DOHH2 (cell line): ENCODE measurements around the gene UBR3.

Source experiments
- H3F3A ChIP-seq: fragments of 200-600 bp; sonication (generic), shearing (Covaris generic); 2 replicates; pipeline ENCODE4 v1.6.0; 2016; ENCODE audit warnings: antibody characterized with exemption, mild to moderate bottlenecking; ENCODE audit not compliant: control insufficient read depth, insufficient read depth
- H3K27ac ChIP-seq: fragments of 200-600 bp; sonication (generic); 2 replicates; pipeline ENCODE4 v1.5.1; 2014; ENCODE audit warnings: low read depth, mild to moderate bottlenecking, low read length, moderate library complexity
- H3K27me3 ChIP-seq: fragments of 200-600 bp; sonication (generic); 2 replicates; pipeline ENCODE4 v1.6.1; 2014; ENCODE audit warnings: mild to moderate bottlenecking, low read length, mixed read lengths; ENCODE audit not compliant: control insufficient read depth
- H3K36me3 ChIP-seq: fragments of 200-600 bp; sonication (generic); 2 replicates; pipeline ENCODE4 v1.6.1; 2014; ENCODE audit warnings: mild to moderate bottlenecking, low read length, moderate library complexity, mixed read lengths; ENCODE audit not compliant: control insufficient read depth
- H3K4me1 ChIP-seq: fragments of 200-600 bp; sonication (generic); 2 replicates; pipeline ENCODE4 v1.6.1; 2014; ENCODE audit warnings: mild to moderate bottlenecking, low read length, mixed read lengths; ENCODE audit not compliant: control insufficient read depth
- H3K4me2 ChIP-seq: fragments of 200-600 bp; sonication (generic); 2 replicates; pipeline ENCODE4 v1.6.0; 2014; ENCODE audit warnings: mild to moderate bottlenecking, low read length, moderate library complexity
- H3K4me3 ChIP-seq: fragments of 200-600 bp; sonication (generic); 2 replicates; pipeline ENCODE4 v1.5.1; 2014; ENCODE audit warnings: mild to moderate bottlenecking, low read length, mixed read lengths
- H3K79me2 ChIP-seq: fragments of 200-600 bp; sonication (generic); 2 replicates; pipeline ENCODE4 v1.6.1; 2014; ENCODE audit warnings: mild to moderate bottlenecking, low read length, mixed read lengths; ENCODE audit not compliant: control insufficient read depth
- H3K9me2 ChIP-seq: fragments of 200-600 bp; sonication (generic); replicated peaks from 2 replicates; pipeline ENCODE4 v1.6.1; 2014; ENCODE audit warnings: mild to moderate bottlenecking, low read length, mixed read lengths; ENCODE audit not compliant: control insufficient read depth
- H3K9me3 ChIP-seq: fragments of 200-600 bp; sonication (generic); 2 replicates; pipeline ENCODE4 v1.6.1; 2014; ENCODE audit warnings: antibody characterized with exemption, low read length, mixed read lengths; ENCODE audit not compliant: control insufficient read depth, insufficient read depth
- H4K20me1 ChIP-seq: fragments of 200-600 bp; sonication (generic); 2 replicates; pipeline ENCODE4 v1.6.0; 2014; ENCODE audit warnings: low read depth, mild to moderate bottlenecking, antibody characterized with exemption, low read length, moderate library complexity; ENCODE audit not compliant: control insufficient read depth, insufficient read depth
- EZH2phosphoT487 ChIP-seq: fragments of 200-600 bp; sonication (generic); IDR thresholded peaks from 2 replicates; pipeline ENCODE4 v1.6.1; 2017; ENCODE audit warnings: borderline replicate concordance, mild to moderate bottlenecking, antibody characterized with exemption, low read length, moderate library complexity, mixed read lengths
- TF ChIP-seq, protein P1 (sequence below): fragments of 200-600 bp; sonication (generic); IDR thresholded peaks from one replicate; pipeline ENCODE4 v1.5.1; 2014; ENCODE audit warnings: antibody characterized with exemption, mild to moderate bottlenecking, low read depth, low read length; ENCODE audit not compliant: poor library complexity, severe bottlenecking

Gene UBR3

DNA sequence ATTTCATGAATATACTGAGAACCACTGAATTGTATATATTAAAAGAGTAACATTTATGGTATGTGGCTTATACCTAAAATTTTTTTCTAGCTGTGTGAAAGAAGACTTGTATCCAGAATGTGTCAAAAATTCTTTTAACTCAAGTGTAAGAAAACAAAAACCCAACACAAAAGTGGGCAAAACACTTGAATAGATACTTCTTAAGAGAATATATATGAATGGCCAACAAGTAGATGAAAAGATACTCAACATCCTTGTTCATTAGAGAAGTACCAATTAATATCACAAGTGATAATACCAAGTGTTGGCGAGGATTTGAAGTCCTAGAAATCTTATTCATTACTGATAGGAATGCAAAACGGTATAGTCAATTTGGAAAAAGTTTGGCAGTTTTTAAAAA, 243.5 kb downstream of the UBR3 start:
- H3K4me1 ChIP-seq: no peaks in the 10 kb centered on the region
- H3K36me3 ChIP-seq: peaks cover 5% of the 10 kb centered on the region; the same call in 1 of the 2 replicates
- no peak for TF ChIP-seq EZH2phosphoT487
- TF ChIP-seq, protein P1, sequence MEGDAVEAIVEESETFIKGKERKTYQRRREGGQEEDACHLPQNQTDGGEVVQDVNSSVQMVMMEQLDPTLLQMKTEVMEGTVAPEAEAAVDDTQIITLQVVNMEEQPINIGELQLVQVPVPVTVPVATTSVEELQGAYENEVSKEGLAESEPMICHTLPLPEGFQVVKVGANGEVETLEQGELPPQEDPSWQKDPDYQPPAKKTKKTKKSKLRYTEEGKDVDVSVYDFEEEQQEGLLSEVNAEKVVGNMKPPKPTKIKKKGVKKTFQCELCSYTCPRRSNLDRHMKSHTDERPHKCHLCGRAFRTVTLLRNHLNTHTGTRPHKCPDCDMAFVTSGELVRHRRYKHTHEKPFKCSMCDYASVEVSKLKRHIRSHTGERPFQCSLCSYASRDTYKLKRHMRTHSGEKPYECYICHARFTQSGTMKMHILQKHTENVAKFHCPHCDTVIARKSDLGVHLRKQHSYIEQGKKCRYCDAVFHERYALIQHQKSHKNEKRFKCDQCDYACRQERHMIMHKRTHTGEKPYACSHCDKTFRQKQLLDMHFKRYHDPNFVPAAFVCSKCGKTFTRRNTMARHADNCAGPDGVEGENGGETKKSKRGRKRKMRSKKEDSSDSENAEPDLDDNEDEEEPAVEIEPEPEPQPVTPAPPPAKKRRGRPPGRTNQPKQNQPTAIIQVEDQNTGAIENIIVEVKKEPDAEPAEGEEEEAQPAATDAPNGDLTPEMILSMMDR: no peak
- no peaks in the 10 kb centered on the region for H3K9me2 ChIP-seq
- H3K79me2 ChIP-seq: no peaks in the 10 kb centered on the region
- 0 out of 2 replicates have a peak, but pooled peaks cover 6% of the 10 kb centered on the region for H3K9me3 ChIP-seq
- no peaks in the 10 kb centered on the region for H4K20me1 ChIP-seq
- H3F3A ChIP-seq: no peaks in the 10 kb centered on the region
- H3K27ac ChIP-seq: no peak overlapping the region
- H3K4me2 ChIP-seq: no peak overlapping the region
- no peaks in the 10 kb centered on the region for H3K27me3 ChIP-seq
- no peak overlapping the region for H3K4me3 ChIP-seq

DNA sequence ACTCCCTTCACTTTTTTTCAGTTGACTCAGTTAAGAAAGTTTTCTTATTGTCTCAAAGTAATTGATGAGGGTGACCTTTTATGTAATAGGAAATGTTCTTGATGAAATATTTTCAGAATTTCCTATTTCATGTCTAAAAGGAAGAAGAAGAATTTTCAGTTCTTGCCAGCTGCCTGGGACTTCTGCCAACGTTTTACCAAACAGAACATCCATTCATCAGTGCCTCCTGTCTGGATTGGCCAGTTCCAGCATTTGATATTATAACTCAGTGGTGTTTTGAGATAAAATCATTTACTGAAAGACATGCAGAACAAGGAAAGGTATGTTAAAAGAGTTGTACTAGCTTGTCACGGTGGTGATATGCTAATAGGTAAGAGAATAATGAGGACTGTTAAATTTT, 246.0 kb downstream of the UBR3 start:
- Histone ChIP-seq H3K4me1 (no peaks in the 10 kb centered on the region; the same call in 1 of the 2 replicates), H3K9me2 (no peaks in the 10 kb centered on the region), H3K79me2 (no peaks in the 10 kb centered on the region), H3K4me2 (no peak overlapping the region), H3K4me3 (no peak overlapping the region), H3K27me3 (no peaks in the 10 kb centered on the region), H3F3A (no peaks in the 10 kb centered on the region), H3K9me3 (0 out of 2 replicates have a peak, but pooled peaks cover 6% of the 10 kb centered on the region), H4K20me1 (no peaks in the 10 kb centered on the region), H3K36me3 (0 out of 2 replicates have a peak, but pooled peaks cover 2% of the 10 kb centered on the region), H3K27ac (no peak overlapping the region)
- no peak for TF ChIP-seq EZH2phosphoT487
- TF ChIP-seq, protein P1: no peak

DNA sequence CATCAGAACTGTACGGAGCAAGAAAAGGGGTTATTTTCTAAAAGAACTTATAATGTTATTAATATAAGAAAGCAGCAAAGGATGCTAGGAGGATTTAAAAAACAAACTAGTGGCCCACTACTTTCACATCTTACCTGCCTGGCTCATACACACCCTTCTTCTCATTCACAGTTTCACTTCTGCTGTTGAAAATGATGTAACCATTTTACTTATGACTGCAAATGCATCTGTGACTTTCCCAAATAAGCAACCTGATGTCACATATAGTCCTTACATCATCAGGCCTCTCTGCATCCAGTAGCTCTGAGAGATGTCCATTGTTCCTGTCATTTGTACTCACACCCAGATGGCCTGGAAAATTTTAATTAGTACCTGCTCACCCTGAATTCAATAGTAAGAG, 248.9 kb downstream of the UBR3 start:
- Histone ChIP-seq H3K4me2 (no peak overlapping the region), H3K9me2 (no peaks in the 10 kb centered on the region), H3K36me3 (no peaks in the 10 kb centered on the region), H3F3A (no peaks in the 10 kb centered on the region), H3K79me2 (no peaks in the 10 kb centered on the region), H3K4me1 (no peaks in the 10 kb centered on the region; the same call in 1 of the 2 replicates), H3K27ac (no peak overlapping the region), H3K4me3 (no peak overlapping the region), H4K20me1 (no peaks in the 10 kb centered on the region), H3K9me3 (no peaks in the 10 kb centered on the region), H3K27me3 (no peaks in the 10 kb centered on the region)
- TF ChIP-seq, protein P1: no peak
- TF ChIP-seq EZH2phosphoT487: no peak
